Subcutaneous abdominal adipose tissue (tissue), 5 donors: ENCODE results near the gene ZNF358.

Experiments used
- H3K27ac ChIP-seq: one replicate; pipeline ENCODE4 v1.7.0; 2013; ENCODE audit warnings: low read depth, mild to moderate bottlenecking, inconsistent platforms, low read length, moderate library complexity
- H3K27me3 ChIP-seq, 5 donors: one replicate each; pipeline ENCODE4 v1.7.0; 2013; ENCODE audit warnings: low read length in 5 of 5, inconsistent platforms in 1 of 5; ENCODE audit not compliant: control insufficient read depth in 5 of 5, insufficient read depth in 4 of 5
- H3K36me3 ChIP-seq, 5 donors: one replicate each; pipeline ENCODE4 v1.7.0; 2013; ENCODE audit warnings: low read length in 5 of 5; ENCODE audit not compliant: control insufficient read depth in 5 of 5, insufficient read depth in 5 of 5
- H3K4me1 ChIP-seq, 5 donors: one replicate each; pipeline ENCODE4 v1.7.0; 2013; ENCODE audit warnings: low read length in 5 of 5, mild to moderate bottlenecking in 3 of 5, moderate library complexity in 1 of 5; ENCODE audit not compliant: control insufficient read depth in 5 of 5, insufficient read depth in 5 of 5
- H3K4me3 ChIP-seq, 5 donors: one replicate each; pipeline ENCODE4 v1.7.0; 2013; ENCODE audit warnings: low read length in 5 of 5, low read depth in 1 of 5
- H3K9ac ChIP-seq, 5 donors: one replicate each; pipeline ENCODE4 v1.7.0; 2013; ENCODE audit warnings: low read length in 5 of 5, mild to moderate bottlenecking in 4 of 5, moderate library complexity in 3 of 5
- H3K9me3 ChIP-seq, 5 donors: one replicate each; pipeline ENCODE4 v1.7.0; 2013; ENCODE audit warnings: low read length in 5 of 5; ENCODE audit not compliant: control insufficient read depth in 5 of 5
- donor health status: healthy.
- donor health status: healthy.
- donor health status: healthy.
- donor health status: healthy.
- donor health status: healthy.

The ZNF358 gene

DNA sequence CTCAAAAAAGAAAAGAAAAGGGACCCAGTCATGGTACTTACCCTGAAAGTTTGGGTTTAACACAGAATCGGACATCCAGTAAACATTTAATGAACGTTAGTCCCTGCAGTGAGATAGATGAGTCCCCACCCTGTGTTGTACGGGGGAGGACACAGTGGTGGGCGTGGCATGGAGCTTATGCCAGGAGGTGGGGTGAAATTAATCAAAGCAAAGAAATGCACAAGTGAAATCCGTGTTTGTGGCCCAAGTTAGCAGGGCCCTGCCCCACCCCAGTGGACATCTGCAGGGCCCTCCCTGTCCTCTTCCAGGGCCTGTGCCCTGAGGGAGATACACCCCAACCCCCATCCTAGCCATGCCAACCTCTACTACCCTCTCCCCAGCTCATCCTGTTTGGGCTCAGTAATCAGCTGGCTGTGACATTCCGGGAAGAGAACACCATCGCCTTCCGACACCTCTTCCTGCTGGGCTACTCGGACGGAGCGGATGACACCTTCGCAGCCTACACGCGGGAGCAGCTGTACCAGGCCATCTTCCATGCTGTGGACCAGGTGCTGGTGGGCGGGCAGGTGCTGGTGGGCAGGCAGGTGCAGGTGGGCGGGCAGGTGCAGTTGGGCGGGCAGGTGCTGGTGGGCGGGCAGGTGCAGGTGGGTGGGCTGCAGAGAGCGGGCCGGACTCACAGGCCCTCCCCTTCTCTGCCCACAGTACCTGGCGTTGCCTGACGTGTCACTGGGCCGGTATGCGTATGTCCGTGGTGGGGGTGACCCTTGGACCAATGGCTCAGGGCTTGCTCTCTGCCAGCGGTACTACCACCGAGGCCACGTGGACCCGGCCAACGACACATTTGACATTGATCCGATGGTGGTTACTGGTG, 10.4 kb downstream of the ZNF358 start:
- Histone ChIP-seq H3K36me3 (peaks cover 0 to 68% (median 54%) of the 10 kb centered on the region in 5 donors), H3K27me3 (no peaks in the 10 kb centered on the region), H3K4me1 (peaks cover 1 to 59% (median 34%) of the 10 kb centered on the region in 5 donors), H3K27ac (no peak overlapping the region), H3K9ac (no peak overlapping the region), H3K4me3 (no peak overlapping the region), H3K9me3 (no peaks in the 10 kb centered on the region)

DNA sequence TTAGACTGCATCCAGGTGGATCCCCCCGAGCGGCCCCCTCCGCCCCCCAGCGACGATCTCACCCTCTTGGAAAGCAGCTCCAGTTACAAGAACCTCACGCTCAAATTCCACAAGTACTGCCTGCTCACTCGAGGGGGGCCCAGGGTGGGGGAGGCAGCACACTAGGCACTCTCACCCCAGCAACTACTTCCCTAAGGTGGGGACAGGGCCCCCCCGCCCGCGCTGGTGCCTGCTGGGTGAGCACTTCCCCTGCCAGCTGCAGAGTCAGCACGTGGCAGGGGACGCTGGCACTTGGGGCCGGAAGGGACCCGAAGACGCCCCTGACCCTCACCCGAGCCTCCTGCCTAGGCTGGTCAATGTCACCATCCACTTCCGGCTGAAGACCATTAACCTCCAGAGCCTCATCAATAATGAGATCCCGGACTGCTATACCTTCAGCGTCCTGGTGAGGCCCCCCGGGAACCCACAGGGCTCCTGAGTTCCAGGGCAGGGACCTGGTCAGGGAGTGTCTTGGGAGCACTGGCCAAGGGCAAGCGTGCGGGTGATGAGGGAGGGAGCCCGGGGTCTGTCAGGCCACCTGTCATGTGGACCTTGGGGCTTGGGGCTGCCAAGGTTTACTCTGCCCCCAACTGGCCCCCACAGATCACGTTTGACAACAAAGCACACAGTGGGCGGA, 11.8 kb downstream of the ZNF358 start:
- no peaks in the 10 kb centered on the region for H3K9me3 ChIP-seq
- H3K36me3 ChIP-seq = peaks cover 0 to 74% (median 59%) of the 10 kb centered on the region in 5 donors
- H3K4me1 ChIP-seq = peaks cover 1 to 48% (median 25%) of the 10 kb centered on the region in 5 donors
- H3K4me3 ChIP-seq = no peak overlapping the region
- no peak overlapping the region for H3K9ac ChIP-seq
- H3K27ac ChIP-seq = no peak overlapping the region
- H3K27me3 ChIP-seq = no peaks in the 10 kb centered on the region

GRCh38 chr19:7528192-7528519, 12.3 kb downstream of the ZNF358 start:
- Histone ChIP-seq H3K36me3 (peaks cover 0 to 77% (median 60%) of the 10 kb centered on the region in 5 donors), H3K27ac (no peak overlapping the region), H3K9ac (no peak overlapping the region), H3K9me3 (no peaks in the 10 kb centered on the region), H3K4me1 (peaks cover 1 to 46% (median 22%) of the 10 kb centered on the region in 5 donors), H3K27me3 (no peaks in the 10 kb centered on the region), H3K4me3 (no peak overlapping the region)

GRCh38 chr19:7528522-7529245, 12.8 kb downstream of the ZNF358 start:
- no peaks in the 10 kb centered on the region for H3K9me3 ChIP-seq
- peaks cover 1 to 46% (median 22%) of the 10 kb centered on the region in 5 donors for H3K4me1 ChIP-seq
- no peak overlapping the region for H3K9ac ChIP-seq
- no peak overlapping the region for H3K4me3 ChIP-seq
- H3K36me3 ChIP-seq = peaks cover 0 to 77% (median 60%) of the 10 kb centered on the region in 5 donors
- no peak overlapping the region for H3K27ac ChIP-seq
- H3K27me3 ChIP-seq = no peaks in the 10 kb centered on the region

- H3K36me3 ChIP-seq = peaks cover 0 to 77% (median 60%) of the 10 kb centered on the region in 5 donors
- H3K27ac ChIP-seq = no peak overlapping the region
- peaks cover 1 to 45% (median 19%) of the 10 kb centered on the region in 5 donors for H3K4me1 ChIP-seq
- H3K27me3 ChIP-seq = no peaks in the 10 kb centered on the region
- H3K9me3 ChIP-seq = no peaks in the 10 kb centered on the region
- H3K9ac ChIP-seq = no peak overlapping the region
- H3K4me3 ChIP-seq = no peak overlapping the region
These were observed 13.3 kb downstream of the ZNF358 start for GRCh38 chr19:7529246-7529600.

GRCh38 chr19:7529610-7530490, 13.9 kb downstream of the ZNF358 start:
- no peak overlapping the region for H3K9ac ChIP-seq
- H3K27me3 ChIP-seq = no peaks in the 10 kb centered on the region
- peaks cover 1 to 45% (median 22%) of the 10 kb centered on the region in 5 donors for H3K4me1 ChIP-seq
- peaks cover 0 to 73% (median 59%) of the 10 kb centered on the region in 5 donors for H3K36me3 ChIP-seq
- no peaks in the 10 kb centered on the region for H3K9me3 ChIP-seq
- no peak overlapping the region for H3K4me3 ChIP-seq
- no peak overlapping the region for H3K27ac ChIP-seq

- Histone ChIP-seq H3K9me3 (no peaks in the 10 kb centered on the region), H3K9ac (peak overlapping the region in 4 of 5 donors; percentile 71 to 89 (median 82)), H3K4me3 (peak overlapping the region; percentile 67 to 94 (median 87)), H3K4me1 (peaks cover 2 to 37% (median 32%) of the 10 kb centered on the region in 5 donors), H3K27ac (peak overlapping the region; percentile 89), H3K27me3 (no peaks in the 10 kb centered on the region), H3K36me3 (peaks cover 0 to 44% (median 35%) of the 10 kb centered on the region in 5 donors)
These were observed 17.5 kb downstream of the ZNF358 start for GRCh38 chr19:7533281-7533885.

- Histone ChIP-seq H3K36me3 (peaks cover 0 to 44% (median 32%) of the 10 kb centered on the region in 5 donors), H3K27ac (peak overlapping the region; percentile 89)
These were observed 18.1 kb downstream of the ZNF358 start for GRCh38 chr19:7533925-7534480.

More at GRCh38 chr19:7533925-7534480, 18.1 kb downstream of the ZNF358 start:
- Histone ChIP-seq H3K27me3 (no peaks in the 10 kb centered on the region), H3K4me3 (peak overlapping the region; percentile 82 to 94 (median 87)), H3K9ac (peak overlapping the region; percentile 81 to 89 (median 89)), H3K9me3 (no peaks in the 10 kb centered on the region), H3K4me1 (peaks cover 2 to 36% (median 32%) of the 10 kb centered on the region in 5 donors)
